Neuronal stem cell (in vitro differentiated cells): ENCODE results near the gene MED12L.

Experiments used
- DNase-seq: peaks from one replicate; pipeline ENCODE4 v3.0.0-alpha.2; 2013; ENCODE audit warnings: low spot score
- H2AFZ ChIP-seq: one replicate; pipeline ENCODE4 v1.6.1; 2013; ENCODE audit warnings: mild to moderate bottlenecking, low read length, inconsistent platforms
- H2AK5ac ChIP-seq: 2 replicates; pipeline ENCODE4 v1.6.1; 2013; ENCODE audit warnings: low read depth, mild to moderate bottlenecking, inconsistent platforms, low read length, moderate library complexity, mixed read lengths
- H2BK120ac ChIP-seq: 2 replicates; pipeline ENCODE4 v1.6.1; 2013; ENCODE audit warnings: low read depth, mild to moderate bottlenecking, inconsistent platforms, low read length, moderate library complexity, mixed read lengths
- H2BK12ac ChIP-seq: one replicate; pipeline ENCODE4 v1.6.1; 2013; ENCODE audit warnings: low read length, inconsistent platforms
- H2BK15ac ChIP-seq: 2 replicates; pipeline ENCODE4 v1.6.1; 2013; ENCODE audit warnings: mild to moderate bottlenecking, low read length, inconsistent platforms, mixed read lengths
- H2BK5ac ChIP-seq: one replicate; pipeline ENCODE4 v1.6.1; 2013; ENCODE audit warnings: inconsistent platforms, mild to moderate bottlenecking, low read length, moderate library complexity
- H3K14ac ChIP-seq: one replicate; pipeline ENCODE4 v1.6.1; 2013; ENCODE audit warnings: low read length, inconsistent platforms
- H3K18ac ChIP-seq: 2 replicates; pipeline ENCODE4 v1.6.1; 2013; ENCODE audit warnings: low read length, inconsistent platforms
- H3K23ac ChIP-seq: 2 replicates; pipeline ENCODE4 v1.6.1; 2013; ENCODE audit warnings: low read depth, mild to moderate bottlenecking, mixed read lengths, low read length, inconsistent platforms; ENCODE audit not compliant: poor library complexity
- H3K27ac ChIP-seq: replicated peaks from 3 replicates; pipeline ENCODE4 v1.5.1; 2013; ENCODE audit warnings: low read length, inconsistent platforms
- H3K27me3 ChIP-seq, 3 experiments: 2 replicates each; pipeline ENCODE4 v1.6.1; 2013; ENCODE audit warnings: low read length in 3 of 3, mild to moderate bottlenecking in 2 of 3, inconsistent platforms in 1 of 3, low read depth in 1 of 3, mixed read lengths in 1 of 3, moderate library complexity in 1 of 3; ENCODE audit not compliant: control insufficient read depth in 3 of 3, insufficient read depth in 3 of 3
- H3K36me3 ChIP-seq, 2 donors: replicated peaks in 1 of 2; 2 replicates each; pipeline ENCODE4 v1.6.1; 2013; ENCODE audit warnings: low read length in 2 of 2; ENCODE audit not compliant: control insufficient read depth in 2 of 2, insufficient read depth in 2 of 2
- H3K4ac ChIP-seq: 2 replicates; pipeline ENCODE4 v1.6.1; 2013; ENCODE audit warnings: inconsistent platforms, mild to moderate bottlenecking, low read length, moderate library complexity
- H3K4me1 ChIP-seq, 2 donors: 1 replicate in 1 of 2; 2 replicates in 1 of 2; pipeline ENCODE4 v1.6.1; 2013; ENCODE audit warnings: low read length in 2 of 2, low read depth in 1 of 2; ENCODE audit not compliant: control insufficient read depth in 2 of 2, insufficient read depth in 1 of 2
- H3K4me2 ChIP-seq: one replicate; pipeline ENCODE4 v1.6.1; 2013; ENCODE audit warnings: mild to moderate bottlenecking, low read length, inconsistent platforms; ENCODE audit not compliant: insufficient read depth, poor library complexity, severe bottlenecking
- H3K4me3 ChIP-seq, 2 donors: 2 replicates each; pipeline ENCODE4 v1.5.1; 2013; ENCODE audit warnings: low read length in 2 of 2, mild to moderate bottlenecking in 2 of 2, inconsistent platforms in 1 of 2, moderate library complexity in 1 of 2
- H3K79me1 ChIP-seq: one replicate; pipeline ENCODE4 v1.6.1; 2013; ENCODE audit warnings: low read depth, mild to moderate bottlenecking, inconsistent platforms, low read length, moderate library complexity
- H3K9ac ChIP-seq: one replicate; pipeline ENCODE4 v1.6.1; 2013; ENCODE audit warnings: mild to moderate bottlenecking, low read depth, low read length, inconsistent platforms; ENCODE audit not compliant: poor library complexity
- H3K9me3 ChIP-seq, 2 donors: replicated peaks in 1 of 2; 2 replicates each; pipeline versions ENCODE3 to v1.6.1; 2013; ENCODE audit warnings: low read length in 2 of 2, mild to moderate bottlenecking in 2 of 2, inconsistent platforms in 1 of 2, low read depth in 1 of 2, mixed read lengths in 1 of 2, moderate library complexity in 1 of 2; ENCODE audit not compliant: control insufficient read depth in 2 of 2, insufficient read depth in 1 of 2
- H4K8ac ChIP-seq: one replicate; pipeline ENCODE4 v1.6.1; 2013; ENCODE audit warnings: low read depth, mild to moderate bottlenecking, inconsistent platforms, low read length, moderate library complexity
- H4K91ac ChIP-seq: one replicate; pipeline ENCODE4 v1.6.1; 2013; ENCODE audit warnings: low read length, low read depth, mild to moderate bottlenecking, inconsistent platforms; ENCODE audit not compliant: poor library complexity
- WGBS, 2 donors: extraction: QIAGEN DNeasy Blood & Tissue Kit; methylation state at CpG; one replicate each; pipeline ENCODE4 v1.1.7; 2013; ENCODE audit warnings: missing lambda C conversion rate in 2 of 2, mixed read lengths in 1 of 2; ENCODE audit not compliant: insufficient read length in 2 of 2, insufficient replicate concordance in 1 of 2; ENCODE audit errors: extremely low coverage in 2 of 2; 5-methylcytosine and 5-hydroxymethylcytosine counted together

Gene MED12L

GRCh38 chr3:151327571-151328198 is 242.2 kb downstream of the MED12L start:
- H4K8ac ChIP-seq = no peak overlapping the region
- no peak overlapping the region for H3K18ac ChIP-seq
- no peak overlapping the region for H3K14ac ChIP-seq
- no peak overlapping the region for H3K4me2 ChIP-seq
- H2BK15ac ChIP-seq = no peak overlapping the region
- DNase-seq = no peak
- no peaks in the 10 kb centered on the region for H3K36me3 ChIP-seq
- no peak overlapping the region for H3K4me3 ChIP-seq
- no peak overlapping the region for H2AK5ac ChIP-seq
- H3K4me1 ChIP-seq = no peaks in the 10 kb centered on the region
- H3K79me1 ChIP-seq = no peaks in the 10 kb centered on the region
- H4K91ac ChIP-seq = no peak overlapping the region
- no peak overlapping the region for H3K4ac ChIP-seq
- H2BK5ac ChIP-seq = no peak overlapping the region
- H3K23ac ChIP-seq = no peak overlapping the region
- H2BK120ac ChIP-seq = no peak overlapping the region
- 100% methylated on average over 1 of the region's 3 CpGs; no CpG with 5 or more reads in 1 of the 2 donors for WGBS, 2 donors
- no peak overlapping the region for H2AFZ ChIP-seq
- H3K9ac ChIP-seq = no peak overlapping the region
- H3K27me3 ChIP-seq = no peaks in the 10 kb centered on the region
- no peaks in the 10 kb centered on the region for H3K9me3 ChIP-seq
- H3K27ac ChIP-seq = no peak overlapping the region
- no peak overlapping the region for H2BK12ac ChIP-seq

- no peak overlapping the region for H4K91ac ChIP-seq
- no peak overlapping the region for H3K9ac ChIP-seq
- H2BK5ac ChIP-seq = no peak overlapping the region
- no peak overlapping the region for H3K18ac ChIP-seq
- H3K4ac ChIP-seq = no peak overlapping the region
- no peak overlapping the region for H3K27ac ChIP-seq
- H3K4me3 ChIP-seq = no peak overlapping the region
- H3K23ac ChIP-seq = no peak overlapping the region
- no peak overlapping the region for H3K14ac ChIP-seq
- no peak overlapping the region for H2AK5ac ChIP-seq
- H3K9me3 ChIP-seq = no peaks in the 10 kb centered on the region
- H3K79me1 ChIP-seq = no peaks in the 10 kb centered on the region
- H2BK12ac ChIP-seq = no peak overlapping the region
- no peak overlapping the region for H3K4me2 ChIP-seq
- no peak for DNase-seq
- H3K4me1 ChIP-seq = no peaks in the 10 kb centered on the region
- no CpG with 5 or more reads among the region's 10 CpGs for WGBS, 2 donors
- H2BK120ac ChIP-seq = no peak overlapping the region
- no peak overlapping the region for H2BK15ac ChIP-seq
- H3K36me3 ChIP-seq = no peaks in the 10 kb centered on the region
- H4K8ac ChIP-seq = no peak overlapping the region
- H3K27me3 ChIP-seq = no peaks in the 10 kb centered on the region
- H2AFZ ChIP-seq = no peak overlapping the region
These were observed 243.0 kb downstream of the MED12L start for GRCh38 chr3:151328298-151328995.

GRCh38 chr3:151329363-151329762 is 243.9 kb downstream of the MED12L start, which contains the start of gene P2RY13:
TSS of gene P2RY13 (minus strand) at chr3:151329549. CDS start at chr3:151329528, 21 bp downstream.
- no CpG with 5 or more reads among the region's 1 CpG for WGBS, 2 donors
- no peaks in the 10 kb centered on the region for H3K36me3 ChIP-seq
- no peak within 1 kb of the TSS for H3K14ac ChIP-seq
- H3K27ac ChIP-seq = no peak within 1 kb of the TSS
- H3K9me3 ChIP-seq = no peaks in the 10 kb centered on the region
- no peak within 1 kb of the TSS for H3K4me2 ChIP-seq
- H2BK15ac ChIP-seq = no peak within 1 kb of the TSS
- no peaks in the 10 kb centered on the region for H3K79me1 ChIP-seq
- H2BK120ac ChIP-seq = no peak within 1 kb of the TSS
- no peaks in the 10 kb centered on the region for H3K4me1 ChIP-seq
- H2BK12ac ChIP-seq = no peak within 1 kb of the TSS
- H2AK5ac ChIP-seq = no peak within 1 kb of the TSS
- H4K8ac ChIP-seq = no peak within 1 kb of the TSS
- H3K9ac ChIP-seq = no peak within 1 kb of the TSS
- no peak within 1 kb of the TSS for H4K91ac ChIP-seq
- DNase-seq = no peak
- H3K23ac ChIP-seq = no peak within 1 kb of the TSS
- H2BK5ac ChIP-seq = no peak within 1 kb of the TSS
- no peak within 1 kb of the TSS for H2AFZ ChIP-seq
- no peak within 1 kb of the TSS for H3K18ac ChIP-seq
- no peak within 1 kb of the TSS for H3K4ac ChIP-seq
- H3K27me3 ChIP-seq = no peaks in the 10 kb centered on the region
- no peak within 1 kb of the TSS for H3K4me3 ChIP-seq

GRCh38 chr3:151330379-151330778 is 244.9 kb downstream of the MED12L start:
- DNase-seq = no peak
- Histone ChIP-seq H3K9me3 (no peaks in the 10 kb centered on the region), H3K23ac (no peak overlapping the region), H3K27ac (no peak overlapping the region), H3K4me3 (no peak overlapping the region), H3K4me1 (no peaks in the 10 kb centered on the region), H2BK5ac (no peak overlapping the region), H3K9ac (no peak overlapping the region), H3K79me1 (no peaks in the 10 kb centered on the region), H2BK15ac (no peak overlapping the region), H3K4me2 (no peak overlapping the region), H4K8ac (no peak overlapping the region), H3K36me3 (no peaks in the 10 kb centered on the region), H4K91ac (no peak overlapping the region), H2AK5ac (no peak overlapping the region), H2BK12ac (no peak overlapping the region), H2BK120ac (no peak overlapping the region), H2AFZ (no peak overlapping the region), H3K4ac (no peak overlapping the region), H3K14ac (no peak overlapping the region), H3K27me3 (no peaks in the 10 kb centered on the region), H3K18ac (no peak overlapping the region)
- no CpG with 5 or more reads among the region's 4 CpGs for WGBS, 2 donors
